ENCODE data around the gene SDCBP2.

- no peak for TF ChIP-seq CTCF (IDR thresholded peaks at IDR 0.05)
- no peak for TF ChIP-seq POLR2A (IDR thresholded peaks at IDR 0.05)
These were observed 20.8 kb downstream of the SDCBP2 start for GRCh38 chr20:1308067-1308701.
